Anterior cingulate cortex (tissue), 58 donors: Measurements from ENCODE around the gene FTSJ3.
A peak's percentile ranks its signal among the peaks of the same experiment; 100 is the strongest.

Experiments
- DNase-seq, 58 donors: peaks; one replicate each; lab custom pipeline; 2025; lab: John Stamatoyannopoulos, UW

Gene FTSJ3

GRCh38 chr17:63843387-63843888 is 16.0 kb upstream of the FTSJ3 start:
- DNase-seq, result peak in 8 of 58 donors; percentile 15 to 56 (median 27)

DNA sequence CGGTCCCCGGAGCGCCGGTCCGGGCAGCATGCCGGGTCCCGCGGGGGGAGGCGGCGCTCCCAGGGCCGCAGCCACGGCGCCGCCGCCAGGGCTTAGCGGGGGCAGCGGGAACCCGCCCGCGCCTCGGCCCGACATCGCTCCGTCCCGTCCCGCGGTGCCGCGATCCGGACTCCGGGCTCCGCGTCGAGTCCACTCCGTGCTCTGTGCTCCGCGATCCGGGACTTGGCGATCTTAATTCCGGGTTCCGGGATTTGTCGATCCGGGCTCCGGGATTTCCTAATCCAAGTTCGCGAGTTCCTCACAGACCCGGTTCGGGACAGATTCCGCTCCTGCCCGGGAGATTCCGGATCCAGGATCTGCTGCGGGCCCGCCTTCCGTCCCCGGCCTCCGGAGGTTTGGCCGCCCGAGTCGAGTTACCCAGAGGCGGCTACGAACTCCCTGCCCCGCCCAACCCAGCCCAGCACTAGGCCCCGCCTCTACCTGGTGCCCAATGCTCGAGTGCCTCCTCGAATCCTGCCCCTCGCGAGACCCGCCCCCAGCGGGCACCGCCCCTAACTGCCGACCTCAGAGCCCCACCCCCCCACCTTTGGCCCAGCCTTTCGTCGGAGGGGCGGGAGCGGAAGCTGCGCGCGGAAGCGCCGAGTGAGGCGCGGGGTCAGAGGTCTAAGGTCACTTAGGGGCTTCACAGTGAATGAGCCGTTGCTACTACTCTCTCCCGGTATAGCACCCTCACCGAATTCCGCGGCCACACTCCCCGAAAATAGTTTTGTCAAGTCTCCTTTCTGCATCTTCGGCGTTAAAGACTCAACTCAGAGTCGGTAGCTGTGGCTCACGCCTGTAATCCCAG is 15.3 kb upstream of the FTSJ3 start, which contains the start of gene SMARCD2:
Gene SMARCD2 (minus strand): TSS at position 146 of the 847 bp plus-strand sequence. CDS start 11 bp downstream, at position 135.
- DNase-seq, result peak; percentile 89 to 100 (median 98)

DNA sequence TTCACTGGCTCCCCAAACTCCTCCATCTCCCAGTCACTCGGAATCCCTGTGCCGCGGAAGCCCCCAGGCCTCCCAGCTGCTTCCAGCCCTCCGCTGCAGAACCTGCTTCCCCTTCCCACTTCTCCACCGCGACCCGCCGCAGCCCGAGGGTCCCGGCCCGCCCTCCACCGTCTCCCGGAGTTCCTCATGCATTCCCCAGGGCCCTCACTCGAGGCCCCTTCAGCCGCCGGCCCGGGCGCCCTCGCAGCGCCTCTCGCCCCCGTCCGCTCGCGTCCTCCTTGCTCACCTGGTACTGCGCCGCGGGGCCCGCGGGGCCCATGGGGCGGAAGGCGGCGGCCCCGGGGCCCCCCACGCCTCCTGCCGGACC is 14.7 kb upstream of the FTSJ3 start:
- DNase-seq, result peak in 10 of 58 donors; percentile 49 to 70 (median 60)

GRCh38 chr17:63841350-63842172 is 14.1 kb upstream of the FTSJ3 start:
- peak in 49 of 58 donors; percentile 15 to 72 (median 49) for DNase-seq

- DNase-seq, result peak in 10 of 58 donors; percentile 11 to 45 (median 16)
Measured at GRCh38 chr17:63840591-63841349, 13.3 kb upstream of the FTSJ3 start.

DNA sequence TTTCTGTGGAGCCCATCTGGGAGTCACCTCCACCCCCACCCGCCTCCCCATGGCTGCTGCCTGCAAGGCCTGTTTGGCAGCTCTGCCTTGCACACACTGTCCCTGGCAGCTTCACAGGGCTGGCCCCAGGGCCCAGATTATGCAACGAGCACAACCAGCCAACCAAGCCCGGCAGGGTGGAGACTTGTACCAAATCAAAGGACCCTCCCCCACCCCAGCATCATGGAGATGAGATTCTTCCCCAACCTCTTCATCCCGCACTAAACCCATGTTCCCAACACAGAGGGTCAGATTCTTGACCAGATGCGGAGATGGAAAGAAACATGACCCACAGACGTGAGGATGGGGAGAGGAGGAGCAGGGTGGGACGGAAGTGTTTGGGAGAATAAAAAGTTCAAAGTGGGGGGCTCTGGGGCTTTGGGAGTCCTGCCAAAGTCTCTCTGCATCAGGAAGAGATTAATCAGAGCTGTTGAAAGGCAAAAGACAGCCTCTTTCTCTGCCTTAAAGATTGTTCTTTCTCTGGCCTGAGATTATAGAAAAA is 11.2 kb upstream of the FTSJ3 start:
- DNase-seq, result peak in 57 of 58 donors; percentile 23 to 96 (median 84)

GRCh38 chr17:63837962-63838600 is 10.6 kb upstream of the FTSJ3 start:
- peak in 2 of 58 donors; percentile 12 to 38 for DNase-seq

DNA sequence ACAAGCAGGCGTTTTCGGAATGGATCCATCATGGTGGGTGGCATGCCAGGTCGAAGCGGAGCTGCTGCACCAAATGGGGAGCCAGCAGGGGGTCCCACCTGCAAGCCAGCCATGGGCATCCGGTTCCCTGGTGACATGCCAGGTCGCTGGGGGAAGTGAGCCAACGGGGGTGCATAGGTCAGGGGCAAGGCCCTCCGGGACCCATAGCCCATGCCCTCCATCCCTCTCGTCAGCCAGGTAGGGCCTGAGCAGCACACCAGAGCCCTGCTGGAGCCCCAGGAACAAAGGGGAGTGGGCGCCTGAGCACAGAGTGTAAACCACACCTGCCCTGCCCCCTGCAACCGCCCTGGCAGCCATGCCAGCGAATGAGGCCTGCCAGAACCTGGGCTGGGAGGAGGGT is 10.0 kb upstream of the FTSJ3 start:
- DNase-seq, result no peak

- DNase-seq, result no peak
Measured at GRCh38 chr17:63836811-63837210, 9.3 kb upstream of the FTSJ3 start.

DNA sequence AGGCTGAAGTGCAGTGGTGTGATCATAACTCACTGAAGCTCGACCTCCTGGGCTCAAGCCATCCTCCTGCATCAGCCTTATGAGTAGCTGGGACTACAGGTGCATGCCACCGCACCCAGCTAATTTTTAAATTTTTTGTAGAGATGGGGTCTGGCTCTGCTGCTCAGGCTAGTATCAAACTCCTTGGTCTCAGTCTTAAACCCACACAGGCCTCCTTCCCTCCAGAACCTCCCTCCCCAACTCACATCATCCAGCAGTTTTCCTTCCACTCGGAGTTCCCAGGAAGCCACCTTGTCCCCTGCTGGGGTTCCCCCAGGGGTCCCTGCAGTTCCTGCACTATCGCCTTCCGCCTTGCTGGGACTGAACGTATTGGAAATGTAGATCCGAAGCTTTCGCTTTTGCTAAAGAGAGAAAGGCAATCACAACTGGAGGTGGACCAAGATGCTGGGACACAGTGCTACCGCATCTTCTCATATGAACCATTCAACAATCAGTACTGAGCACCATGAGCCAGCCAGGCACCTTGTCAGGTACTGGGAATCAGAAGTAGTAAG is 7.8 kb upstream of the FTSJ3 start:
- DNase-seq, result no peak

DNA sequence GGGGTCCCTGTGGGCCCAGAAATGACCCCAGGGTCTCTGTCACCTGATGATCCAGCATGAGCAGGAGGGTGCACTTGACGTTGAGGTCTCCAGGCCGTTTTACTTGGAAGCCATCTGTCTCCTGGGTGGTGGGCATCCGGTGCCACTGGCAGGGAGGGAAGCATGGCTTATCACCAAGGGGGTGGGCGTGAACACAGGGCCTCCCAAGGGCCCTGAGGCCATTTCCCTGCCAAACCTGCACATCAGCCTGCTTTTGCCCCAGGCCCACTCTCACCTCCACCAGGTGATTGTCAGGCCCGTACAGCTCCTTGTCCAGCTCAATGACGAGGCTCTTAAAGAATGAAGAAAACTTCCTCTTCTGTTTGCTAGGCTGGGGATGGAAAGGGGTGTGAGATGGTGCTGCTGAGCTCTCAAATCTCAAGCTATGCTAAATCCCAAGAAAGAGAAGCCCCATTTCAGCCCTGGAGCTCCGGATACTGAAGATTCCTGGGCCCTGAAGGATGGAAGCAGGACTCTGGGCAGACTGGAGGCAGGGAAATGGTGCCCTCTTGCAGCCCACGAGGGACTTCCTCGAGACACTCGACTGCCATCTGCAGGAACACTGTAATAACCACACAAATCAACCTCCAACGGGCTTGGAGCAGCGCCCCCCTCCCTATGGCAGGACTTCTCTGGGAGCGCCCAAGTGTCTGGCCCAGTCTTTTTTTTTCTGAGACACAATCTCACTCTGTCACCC is 7.1 kb upstream of the FTSJ3 start:
- DNase-seq, result peak in 45 of 58 donors; percentile 15 to 82 (median 46)

DNA sequence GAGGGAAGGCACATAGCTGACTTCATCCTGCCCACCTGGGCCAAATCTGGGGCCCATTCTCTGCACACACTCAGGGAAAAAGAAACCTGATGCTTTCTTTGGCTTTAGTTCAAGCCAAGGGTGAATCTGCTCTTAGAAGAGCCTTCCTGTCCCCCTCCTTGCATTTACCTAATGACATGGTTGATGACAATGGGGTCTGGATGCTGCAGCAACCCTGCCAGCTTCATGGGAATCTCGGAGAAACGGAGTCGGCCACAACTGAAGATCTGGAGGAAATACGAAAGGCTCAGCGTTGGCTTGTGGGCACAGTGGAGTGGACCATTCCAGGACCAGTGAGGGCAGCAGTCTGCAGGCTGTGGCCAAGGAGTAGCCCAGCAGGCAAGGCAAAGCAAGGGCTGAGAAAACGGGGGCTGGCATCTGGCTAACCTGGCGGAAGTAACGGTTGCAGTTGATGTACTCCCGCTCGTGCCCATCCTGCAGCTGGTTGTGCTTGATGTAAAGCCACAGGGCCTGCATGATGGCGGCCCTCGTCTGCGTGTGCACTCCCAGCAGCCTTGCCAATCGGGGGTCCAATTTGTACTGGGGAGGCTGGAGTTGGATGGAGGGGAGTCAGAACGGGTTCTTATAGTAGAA is 6.4 kb upstream of the FTSJ3 start:
- no peak for DNase-seq

GRCh38 chr17:63833026-63833740 is 5.7 kb upstream of the FTSJ3 start:
- DNase-seq, result no peak

GRCh38 chr17:63832455-63832854 is 5.0 kb upstream of the FTSJ3 start:
- no peak for DNase-seq

DNA sequence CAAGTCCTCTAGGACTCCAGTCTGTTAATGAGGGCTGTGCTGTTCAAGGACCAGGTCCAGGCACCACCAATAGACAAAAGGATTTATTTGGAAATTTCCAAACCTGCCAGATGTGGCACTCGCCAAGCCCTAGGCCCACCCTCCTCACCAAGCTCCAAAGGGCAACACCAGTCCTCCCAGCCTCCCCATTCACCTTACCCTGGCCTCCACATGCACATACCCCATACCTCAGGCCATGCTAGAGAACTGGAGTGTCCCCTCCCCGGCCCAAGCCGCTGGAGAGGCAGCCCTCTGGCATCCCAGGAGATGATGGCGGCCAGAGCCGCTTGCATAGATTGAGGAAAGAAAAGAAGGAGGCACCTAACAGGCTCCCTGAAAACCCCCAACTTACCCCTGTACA is 4.6 kb upstream of the FTSJ3 start:
- DNase-seq, result no peak

- no peak for DNase-seq
Measured at GRCh38 chr17:63831505-63831904, 4.0 kb upstream of the FTSJ3 start.

DNA sequence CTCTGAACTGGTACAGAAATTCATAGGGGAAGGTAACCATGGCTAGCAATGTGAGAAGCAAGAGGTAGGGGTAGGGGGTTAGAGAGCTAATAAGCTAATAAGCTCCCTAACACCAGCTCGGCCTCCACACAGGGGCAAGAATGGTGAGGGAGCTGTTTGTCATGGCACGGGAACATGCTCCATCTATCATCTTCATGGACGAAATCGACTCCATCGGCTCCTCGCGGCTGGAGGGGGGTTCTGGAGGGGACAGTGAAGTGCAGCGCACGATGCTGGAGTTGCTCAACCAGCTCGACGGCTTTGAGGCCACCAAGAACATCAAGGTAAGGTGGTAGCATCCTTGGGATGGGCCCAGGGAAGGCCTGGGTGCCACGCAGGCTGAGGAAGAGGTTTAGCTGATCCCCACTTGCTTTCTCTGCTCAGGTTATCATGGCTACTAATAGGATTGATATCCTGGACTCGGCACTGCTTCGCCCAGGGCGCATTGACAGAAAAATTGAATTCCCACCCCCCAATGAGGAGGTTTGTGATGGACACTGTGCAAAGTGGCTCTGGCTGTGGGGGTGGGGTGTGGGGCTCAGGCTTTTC is 3.5 kb upstream of the FTSJ3 start:
- DNase-seq, result no peak
